ENCODE data around the gene HOXB6. TPM values are rescaled to one million over a fixed set of nuclear protein-coding genes. Genes with fewer than 3 reads are reported as not detected.

HOXB6 gene
- total RNA-seq, 4 donors from 2014 or later: 0.88 to 18.2 (median 7.3) TPM; not detected in 1

- H3K36me3 ChIP-seq: no peaks in the 10 kb centered on the region
- no peak for DNase-seq
- intact Hi-C loops (cut with DNase I; ENCODE audit: low total_unique reads): no loop called here
- no peaks in the 10 kb centered on the region for H3K4me1 ChIP-seq
- H3K27ac ChIP-seq: peak overlapping the region in 1 of 2 donors; percentile 24
- H3K4me3 ChIP-seq: no peak overlapping the region
- TF ChIP-seq POLR2A (IDR thresholded peaks at IDR 0.05) (no peak), CTCF (IDR thresholded peaks at IDR 0.05) (no peak)
- H3K27me3 ChIP-seq: peaks cover 0 to 19% of the 10 kb centered on the region in 2 donors
- H3K9me3 ChIP-seq: no peaks in the 10 kb centered on the region
Observed at GRCh38 chr17:48570325-48571023, 34.3 kb downstream of the HOXB6 start.

- intact Hi-C loops (cut with DNase I; ENCODE audit: low total_unique reads): no loop called here
- H3K4me3 ChIP-seq: no peak overlapping the region
- H3K9me3 ChIP-seq: no peaks in the 10 kb centered on the region
- peaks cover 0 to 19% of the 10 kb centered on the region in 2 donors for H3K27me3 ChIP-seq
- no peak for DNase-seq
- no peaks in the 10 kb centered on the region for H3K36me3 ChIP-seq
- H3K4me1 ChIP-seq: no peaks in the 10 kb centered on the region
- TF ChIP-seq CTCF (IDR thresholded peaks at IDR 0.05): no peak
- no peak for TF ChIP-seq POLR2A (IDR thresholded peaks at IDR 0.05)
- H3K27ac ChIP-seq: peak overlapping the region in 1 of 2 donors; percentile 24
Observed at GRCh38 chr17:48569674-48570324, 35.0 kb downstream of the HOXB6 start.

- TF ChIP-seq POLR2A (IDR thresholded peaks at IDR 0.05) (no peak), CTCF (IDR thresholded peaks at IDR 0.05) (no peak)
- peaks cover 0 to 2% of the 10 kb centered on the region in 2 donors for H3K4me1 ChIP-seq
- DNase-seq: no peak
- H3K27me3 ChIP-seq: peaks cover 0 to 19% of the 10 kb centered on the region in 2 donors
- no peak overlapping the region for H3K4me3 ChIP-seq
- no peaks in the 10 kb centered on the region for H3K9me3 ChIP-seq
- intact Hi-C loops (cut with DNase I; ENCODE audit: low total_unique reads): no loop called here
- no peaks in the 10 kb centered on the region for H3K36me3 ChIP-seq
- no peak overlapping the region for H3K27ac ChIP-seq
Observed at GRCh38 chr17:48569240-48569582, 35.6 kb downstream of the HOXB6 start.

- peaks cover 0 to 5% of the 10 kb centered on the region in 2 donors for H3K4me1 ChIP-seq
- intact Hi-C loops (cut with DNase I; ENCODE audit: low total_unique reads): no loop called here
- H3K4me3 ChIP-seq: no peak overlapping the region
- peak overlapping the region in 1 of 2 donors; percentile 43 for H3K27ac ChIP-seq
- H3K9me3 ChIP-seq: no peaks in the 10 kb centered on the region
- DNase-seq: no peak
- no peak for TF ChIP-seq POLR2A (IDR thresholded peaks at IDR 0.05)
- no peak for TF ChIP-seq CTCF (IDR thresholded peaks at IDR 0.05)
- no peaks in the 10 kb centered on the region for H3K36me3 ChIP-seq
- peaks cover 0 to 19% of the 10 kb centered on the region in 2 donors for H3K27me3 ChIP-seq
Observed at GRCh38 chr17:48568499-48569239, 36.1 kb downstream of the HOXB6 start.

All from uterus (tissue), 4 donors.